SK-N-SH (cell line): ENCODE measurements around the gene RPL18.

Experiments
- POLR2AphosphoS5 ChIP-seq: IDR thresholded peaks from 2 replicates; pipeline ENCODE4 v1.6.1; 2012; ENCODE audit warnings: low read depth, low read length
- RAD21 ChIP-seq: IDR thresholded peaks from 2 replicates; pipeline ENCODE4 v1.6.1; 2012; ENCODE audit warnings: mild to moderate bottlenecking, low read length
- REST ChIP-seq: IDR thresholded peaks from 2 replicates; pipeline ENCODE4 v1.6.1; 2012; ENCODE audit warnings: mild to moderate bottlenecking, low read depth, low read length, moderate library complexity
- TF ChIP-seq, protein P1 (sequence below): fragments of 200-600 bp; sonication (generic); IDR thresholded peaks from 2 replicates; pipeline ENCODE4 v1.6.1; 2017; ENCODE audit warnings: antibody characterized with exemption, mild to moderate bottlenecking, moderate library complexity

- no peak for TF ChIP-seq POLR2AphosphoS5
- TF ChIP-seq, protein P1, sequence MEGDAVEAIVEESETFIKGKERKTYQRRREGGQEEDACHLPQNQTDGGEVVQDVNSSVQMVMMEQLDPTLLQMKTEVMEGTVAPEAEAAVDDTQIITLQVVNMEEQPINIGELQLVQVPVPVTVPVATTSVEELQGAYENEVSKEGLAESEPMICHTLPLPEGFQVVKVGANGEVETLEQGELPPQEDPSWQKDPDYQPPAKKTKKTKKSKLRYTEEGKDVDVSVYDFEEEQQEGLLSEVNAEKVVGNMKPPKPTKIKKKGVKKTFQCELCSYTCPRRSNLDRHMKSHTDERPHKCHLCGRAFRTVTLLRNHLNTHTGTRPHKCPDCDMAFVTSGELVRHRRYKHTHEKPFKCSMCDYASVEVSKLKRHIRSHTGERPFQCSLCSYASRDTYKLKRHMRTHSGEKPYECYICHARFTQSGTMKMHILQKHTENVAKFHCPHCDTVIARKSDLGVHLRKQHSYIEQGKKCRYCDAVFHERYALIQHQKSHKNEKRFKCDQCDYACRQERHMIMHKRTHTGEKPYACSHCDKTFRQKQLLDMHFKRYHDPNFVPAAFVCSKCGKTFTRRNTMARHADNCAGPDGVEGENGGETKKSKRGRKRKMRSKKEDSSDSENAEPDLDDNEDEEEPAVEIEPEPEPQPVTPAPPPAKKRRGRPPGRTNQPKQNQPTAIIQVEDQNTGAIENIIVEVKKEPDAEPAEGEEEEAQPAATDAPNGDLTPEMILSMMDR, result peak; percentile 25; the same call in 1 of the 2 replicates
- no peak for TF ChIP-seq REST
- TF ChIP-seq RAD21, result 0 out of 2 replicates have a peak, but pooled peaks have one; percentile 8
Observed at GRCh38 chr19:48636859-48637448, 18.0 kb upstream of the RPL18 start, which contains the start of gene DBP.
